HG03280 (cell line): ENCODE results near the gene ANKRD39.
"Not testable (repeated sequence)": the region's sequence is repeated elsewhere in the genome, so short reads cannot be mapped to it uniquely, and the experiment has no call there.

Experiments
- ATAC-seq: cut with Tn5 transposase; IDR thresholded peaks from one replicate; pipeline ENCODE4 v1.9.1; 2021; ENCODE audit warnings: mild to moderate bottlenecking, moderate library complexity; ENCODE audit not compliant: unreplicated experiment

The ANKRD39 gene

GRCh38 chr2:96815326-96816126, 42.3 kb downstream of the ANKRD39 start:
- peak; percentile 1 for ATAC-seq

- no peak for ATAC-seq
These were observed 44.2 kb downstream of the ANKRD39 start for GRCh38 chr2:96813656-96814055.

GRCh38 chr2:96811917-96812316, 45.9 kb downstream of the ANKRD39 start:
- no peak for ATAC-seq

GRCh38 chr2:96810783-96811192, 47.0 kb downstream of the ANKRD39 start:
- no peak for ATAC-seq

GRCh38 chr2:96809951-96810782, 47.6 kb downstream of the ANKRD39 start:
- no peak for ATAC-seq

GRCh38 chr2:96809216-96809882, 48.5 kb downstream of the ANKRD39 start:
- ATAC-seq, result no peak

GRCh38 chr2:96808176-96808837, 49.5 kb downstream of the ANKRD39 start:
- ATAC-seq, result no peak

GRCh38 chr2:96807127-96807471, 50.7 kb downstream of the ANKRD39 start:
- no peak for ATAC-seq

GRCh38 chr2:96806468-96807126, 51.2 kb downstream of the ANKRD39 start:
- no peak for ATAC-seq

GRCh38 chr2:96805946-96806345, 51.9 kb downstream of the ANKRD39 start:
- not testable (repeated sequence) for ATAC-seq

GRCh38 chr2:96804986-96805385, 52.8 kb downstream of the ANKRD39 start:
- no peak for ATAC-seq

- no peak for ATAC-seq
These were observed 55.1 kb downstream of the ANKRD39 start for GRCh38 chr2:96802721-96803120.

GRCh38 chr2:96801786-96802595, 55.8 kb downstream of the ANKRD39 start:
- ATAC-seq, result no peak

- ATAC-seq, result peak; percentile 86
These were observed 56.6 kb downstream of the ANKRD39 start for GRCh38 chr2:96801005-96801785.

- no peak for ATAC-seq
These were observed 57.5 kb downstream of the ANKRD39 start for GRCh38 chr2:96800061-96801004.

- no peak for ATAC-seq
These were observed 58.2 kb downstream of the ANKRD39 start for GRCh38 chr2:96799623-96799935.

GRCh38 chr2:96798733-96799622, 58.8 kb downstream of the ANKRD39 start:
- no peak for ATAC-seq
